Panc1 (cell line): Measurements from ENCODE around the gene PCDH20.

Source experiments
- POLR2AphosphoS5 ChIP-seq: IDR thresholded peaks from 2 replicates; pipeline ENCODE4 v1.6.1; 2012; ENCODE audit warnings: mild to moderate bottlenecking, low read depth, low read length, moderate library complexity
- SIN3A ChIP-seq: IDR thresholded peaks from 2 replicates; pipeline ENCODE4 v1.6.1; 2012; ENCODE audit warnings: low read depth, mild to moderate bottlenecking, low read length, moderate library complexity, borderline replicate concordance; ENCODE audit not compliant: insufficient read depth
- TCF7L2 ChIP-seq: IDR thresholded peaks from 2 replicates; pipeline ENCODE4 v1.6.1; 2011; ENCODE audit warnings: mild to moderate bottlenecking, low read depth, low read length, inconsistent platforms
- TF ChIP-seq, protein P1 (sequence below): fragments of 450-650 bp; IDR thresholded peaks from 2 replicates; pipeline ENCODE4 v1.5.1; 2017; ENCODE audit warnings: mild to moderate bottlenecking
- TF ChIP-seq, protein P2 (sequence below), 2 experiments: IDR thresholded peaks; 2 replicates each; pipeline ENCODE4 v1.6.1; 2011 to 2012; ENCODE audit warnings: low read depth in 2 of 2, control low read depth in 1 of 2, low read length in 1 of 2, mild to moderate bottlenecking in 1 of 2, moderate library complexity in 1 of 2; ENCODE audit not compliant: insufficient read depth in 1 of 2

DNA sequence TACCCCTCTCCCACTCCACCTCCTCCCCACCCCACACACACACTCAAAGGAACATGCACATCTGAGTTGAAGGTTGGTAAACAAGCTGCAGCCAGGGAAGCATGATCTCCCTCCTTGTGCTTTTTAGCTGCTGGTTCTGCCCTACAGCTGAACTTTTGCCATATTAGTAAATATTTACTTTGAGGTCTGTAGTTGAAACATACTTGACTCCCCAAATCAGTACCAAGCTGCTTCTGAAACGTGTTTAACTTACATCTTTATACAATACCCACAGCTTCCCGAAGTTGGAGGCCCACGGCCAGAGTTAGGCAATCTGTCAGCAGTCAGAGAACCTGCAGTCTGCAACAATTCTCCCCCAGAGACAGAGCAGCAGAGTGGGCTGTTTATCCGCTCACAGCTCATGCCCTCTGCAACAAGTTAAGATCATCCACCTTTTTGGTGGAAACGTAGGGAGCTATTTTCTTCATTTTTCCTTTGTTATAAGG, 1.5 kb upstream of the PCDH20 start:
- TF ChIP-seq, protein P1, sequence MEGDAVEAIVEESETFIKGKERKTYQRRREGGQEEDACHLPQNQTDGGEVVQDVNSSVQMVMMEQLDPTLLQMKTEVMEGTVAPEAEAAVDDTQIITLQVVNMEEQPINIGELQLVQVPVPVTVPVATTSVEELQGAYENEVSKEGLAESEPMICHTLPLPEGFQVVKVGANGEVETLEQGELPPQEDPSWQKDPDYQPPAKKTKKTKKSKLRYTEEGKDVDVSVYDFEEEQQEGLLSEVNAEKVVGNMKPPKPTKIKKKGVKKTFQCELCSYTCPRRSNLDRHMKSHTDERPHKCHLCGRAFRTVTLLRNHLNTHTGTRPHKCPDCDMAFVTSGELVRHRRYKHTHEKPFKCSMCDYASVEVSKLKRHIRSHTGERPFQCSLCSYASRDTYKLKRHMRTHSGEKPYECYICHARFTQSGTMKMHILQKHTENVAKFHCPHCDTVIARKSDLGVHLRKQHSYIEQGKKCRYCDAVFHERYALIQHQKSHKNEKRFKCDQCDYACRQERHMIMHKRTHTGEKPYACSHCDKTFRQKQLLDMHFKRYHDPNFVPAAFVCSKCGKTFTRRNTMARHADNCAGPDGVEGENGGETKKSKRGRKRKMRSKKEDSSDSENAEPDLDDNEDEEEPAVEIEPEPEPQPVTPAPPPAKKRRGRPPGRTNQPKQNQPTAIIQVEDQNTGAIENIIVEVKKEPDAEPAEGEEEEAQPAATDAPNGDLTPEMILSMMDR = no peak
- TF ChIP-seq, protein P2, sequence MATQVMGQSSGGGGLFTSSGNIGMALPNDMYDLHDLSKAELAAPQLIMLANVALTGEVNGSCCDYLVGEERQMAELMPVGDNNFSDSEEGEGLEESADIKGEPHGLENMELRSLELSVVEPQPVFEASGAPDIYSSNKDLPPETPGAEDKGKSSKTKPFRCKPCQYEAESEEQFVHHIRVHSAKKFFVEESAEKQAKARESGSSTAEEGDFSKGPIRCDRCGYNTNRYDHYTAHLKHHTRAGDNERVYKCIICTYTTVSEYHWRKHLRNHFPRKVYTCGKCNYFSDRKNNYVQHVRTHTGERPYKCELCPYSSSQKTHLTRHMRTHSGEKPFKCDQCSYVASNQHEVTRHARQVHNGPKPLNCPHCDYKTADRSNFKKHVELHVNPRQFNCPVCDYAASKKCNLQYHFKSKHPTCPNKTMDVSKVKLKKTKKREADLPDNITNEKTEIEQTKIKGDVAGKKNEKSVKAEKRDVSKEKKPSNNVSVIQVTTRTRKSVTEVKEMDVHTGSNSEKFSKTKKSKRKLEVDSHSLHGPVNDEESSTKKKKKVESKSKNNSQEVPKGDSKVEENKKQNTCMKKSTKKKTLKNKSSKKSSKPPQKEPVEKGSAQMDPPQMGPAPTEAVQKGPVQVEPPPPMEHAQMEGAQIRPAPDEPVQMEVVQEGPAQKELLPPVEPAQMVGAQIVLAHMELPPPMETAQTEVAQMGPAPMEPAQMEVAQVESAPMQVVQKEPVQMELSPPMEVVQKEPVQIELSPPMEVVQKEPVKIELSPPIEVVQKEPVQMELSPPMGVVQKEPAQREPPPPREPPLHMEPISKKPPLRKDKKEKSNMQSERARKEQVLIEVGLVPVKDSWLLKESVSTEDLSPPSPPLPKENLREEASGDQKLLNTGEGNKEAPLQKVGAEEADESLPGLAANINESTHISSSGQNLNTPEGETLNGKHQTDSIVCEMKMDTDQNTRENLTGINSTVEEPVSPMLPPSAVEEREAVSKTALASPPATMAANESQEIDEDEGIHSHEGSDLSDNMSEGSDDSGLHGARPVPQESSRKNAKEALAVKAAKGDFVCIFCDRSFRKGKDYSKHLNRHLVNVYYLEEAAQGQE (IDR thresholded peaks at IDR 0.05; ENCODE audit: insufficient read depth in 1 of 2, low read depth in 2 of 2, low read length in 1 of 2) = no peak
- TF ChIP-seq POLR2AphosphoS5 (no peak), SIN3A (no peak), TCF7L2 (no peak)
